A549 (cell line): Measurements from ENCODE around the gene TUBB3. TPM values are rescaled to one million over a fixed set of nuclear protein-coding genes. Genes with fewer than 3 reads are reported as not detected.

Experiments used
- ATAC-seq, 2 experiments: fragments of 200-7000 bp in 1 of 2; fragments of >200 bp in 1 of 2; cut with Nextera tagmentation in 1 of 2; cut with Tn5 transposase in 1 of 2; 3 replicates each; pipeline versions ENCODE4 v1.8.0 to v1.9.1; 2018 to 2020; ENCODE audit warnings: mild to moderate bottlenecking in 1 of 2, moderate library complexity in 1 of 2
- CTCF ChIA-PET: fragments of 300-600 bp; sonication (Branson Sonifier 250); formaldehyde crosslinking; extraction: SDS; loops from one replicate; lab custom pipeline; 2021; ENCODE audit warnings: antibody characterized with exemption, inconsistent platforms; lab: Yijun Ruan, JAX
- POLR2A ChIA-PET: fragments of 350-600 bp; formaldehyde crosslinking; extraction: SDS; loops from one replicate; lab custom pipeline; 2021; ENCODE audit warnings: antibody characterized with exemption, inconsistent platforms; lab: Yijun Ruan, JAX
- DNase-seq, 2 experiments: peaks; one replicate each; pipeline versions ENCODE4 v3.0.0 to v3.0.0-alpha.2; 2011 to 2016; ENCODE audit warnings: low read depth in 1 of 2, low spot score in 1 of 2
- FAIRE-seq: peaks from 2 replicates; lab custom pipeline; 2011; peaks lifted over from hg19 to GRCh38; lab: Jason Lieb, UNC
- H3K27ac ChIP-seq, 2 experiments: fragments of >200 bp; sonication (Bioruptor Twin); formaldehyde crosslinking; 3 replicates each; pipeline ENCODE4 v1.5.1; 2016 to 2017
- H3K4me1 ChIP-seq: fragments of >200 bp; sonication (Bioruptor Twin); formaldehyde crosslinking; 3 replicates; pipeline ENCODE4 v1.6.1; 2016
- H3K4me2 ChIP-seq: fragments of >200 bp; sonication (Bioruptor Twin); formaldehyde crosslinking; 3 replicates; pipeline ENCODE4 v1.6.1; 2016
- H3K4me3 ChIP-seq: fragments of >200 bp; sonication (Bioruptor Twin); formaldehyde crosslinking; 3 replicates; pipeline ENCODE4 v1.5.1; 2016
- H3K9me3 ChIP-seq: fragments of >200 bp; sonication (Bioruptor Twin); formaldehyde crosslinking; 3 replicates; pipeline ENCODE4 v1.6.1; 2016
- BCL3 ChIP-seq: fragments of >200 bp; sonication (Bioruptor Twin); formaldehyde crosslinking; IDR thresholded peaks from 3 replicates; pipeline ENCODE4 v1.6.1; 2016
- CBX2 ChIP-seq: fragments of 200-600 bp; sonication (generic); IDR thresholded peaks from 2 replicates; pipeline ENCODE4 v1.6.1; 2016; ENCODE audit warnings: low read depth, mild to moderate bottlenecking, borderline replicate concordance
- CHD2 ChIP-seq: fragments of 150-350 bp; IDR thresholded peaks from 2 replicates; pipeline ENCODE4 v1.6.1; 2014; ENCODE audit warnings: low read length; ENCODE audit not compliant: partially characterized antibody
- CHD4 ChIP-seq: fragments of 200-600 bp; sonication (generic); IDR thresholded peaks from 2 replicates; pipeline ENCODE4 v1.6.1; 2016; ENCODE audit warnings: antibody characterized with exemption, mild to moderate bottlenecking, borderline replicate concordance
- E2F6 ChIP-seq: IDR thresholded peaks from 2 replicates; pipeline ENCODE4 v1.6.1; 2012; ENCODE audit warnings: low read depth, borderline replicate concordance
- EHMT2 ChIP-seq: fragments of 200-600 bp; sonication (generic); IDR thresholded peaks from 2 replicates; pipeline ENCODE4 v1.6.1; 2016; ENCODE audit warnings: antibody characterized with exemption, low read depth, mild to moderate bottlenecking, moderate library complexity
- EP300 ChIP-seq, 2 experiments: fragments of >200 bp; sonication (Bioruptor Twin); formaldehyde crosslinking; IDR thresholded peaks; 2 replicates in 1 of 2; 3 replicates in 1 of 2; pipeline ENCODE4 v1.6.1; 2016 to 2017
- FOSB ChIP-seq: fragments of 250-450 bp; sonication (Bioruptor Pico); IDR thresholded peaks from 2 replicates; pipeline ENCODE4 v1.5.0; 2020; ENCODE audit warnings: mild to moderate bottlenecking, moderate library complexity
- FOSL2 ChIP-seq, 2 experiments: fragments of 450-650 bp in 1 of 2; fragments of >200 bp in 1 of 2; sonication (Bioruptor Twin) in 1 of 2; formaldehyde crosslinking; IDR thresholded peaks; 2 replicates each; pipeline versions ENCODE4 v1.5.0 to v1.6.1; 2016 to 2020; ENCODE audit warnings: mild to moderate bottlenecking in 1 of 2, moderate library complexity in 1 of 2
- HDAC2 ChIP-seq: fragments of 200-600 bp; sonication (generic); IDR thresholded peaks from 2 replicates; pipeline ENCODE4 v1.6.1; 2016
- HES2 ChIP-seq: fragments of >200 bp; sonication (Bioruptor Twin); formaldehyde crosslinking; IDR thresholded peaks from 2 replicates; pipeline ENCODE4 v1.6.1; 2016
- HEYL ChIP-seq: fragments of 250-450 bp; sonication (Bioruptor Pico); IDR thresholded peaks from 2 replicates; pipeline ENCODE4 v1.8.0; 2021; ENCODE audit warnings: mild to moderate bottlenecking, moderate library complexity
- HOXA7 ChIP-seq: fragments of 250-450 bp; sonication (Bioruptor Pico); IDR thresholded peaks from 2 replicates; pipeline ENCODE4 v1.5.0; 2020; ENCODE audit warnings: mild to moderate bottlenecking, moderate library complexity
- HOXB5 ChIP-seq: fragments of 250-450 bp; sonication (Bioruptor Pico); IDR thresholded peaks from 2 replicates; pipeline ENCODE4 v1.5.0; 2020; ENCODE audit warnings: mild to moderate bottlenecking, moderate library complexity
- JUN ChIP-seq, 2 experiments: fragments of >200 bp; sonication (Bioruptor Twin); formaldehyde crosslinking; IDR thresholded peaks; 2 replicates in 1 of 2; 3 replicates in 1 of 2; pipeline ENCODE4 v1.6.1; 2016 to 2017
- JUNB ChIP-seq: fragments of >200 bp; sonication (Bioruptor Twin); formaldehyde crosslinking; IDR thresholded peaks from 2 replicates; pipeline ENCODE4 v1.6.1; 2016
- KDM1A ChIP-seq: fragments of 200-600 bp; sonication (generic); IDR thresholded peaks from 2 replicates; pipeline ENCODE4 v1.6.1; 2016; ENCODE audit warnings: low read depth, mild to moderate bottlenecking
- KDM5A ChIP-seq: fragments of 200-600 bp; sonication (generic); IDR thresholded peaks from 2 replicates; pipeline ENCODE4 v1.6.1; 2016; ENCODE audit warnings: antibody characterized with exemption, mild to moderate bottlenecking
- MAFK ChIP-seq: fragments of 450-650 bp; IDR thresholded peaks from 2 replicates; pipeline ENCODE4 v1.6.1; 2014; ENCODE audit not compliant: partially characterized antibody
- MAX ChIP-seq: IDR thresholded peaks from 2 replicates; pipeline ENCODE4 v1.6.1; 2012
- MAZ ChIP-seq: fragments of 150-350 bp; IDR thresholded peaks from 2 replicates; pipeline ENCODE4 v1.6.1; 2014; ENCODE audit warnings: antibody characterized with exemption, low read depth, low read length, borderline replicate concordance
- MYC ChIP-seq: IDR thresholded peaks from 2 replicates; pipeline ENCODE4 v1.6.1; 2012; ENCODE audit warnings: mild to moderate bottlenecking, inconsistent platforms, low read length, improper control_type of control experiment, borderline replicate concordance
- NPAS2 ChIP-seq: fragments of 250-450 bp; sonication (Bioruptor Pico); IDR thresholded peaks from 2 replicates; pipeline ENCODE4 v1.8.0; 2022; ENCODE audit warnings: mild to moderate bottlenecking, moderate library complexity, borderline replicate concordance
- PBX3 ChIP-seq: IDR thresholded peaks from 2 replicates; pipeline ENCODE4 v1.6.1; 2012
- PHF8 ChIP-seq: fragments of 200-600 bp; sonication (generic); IDR thresholded peaks from 2 replicates; pipeline ENCODE4 v1.6.1; 2016; ENCODE audit warnings: low read depth, mild to moderate bottlenecking, antibody characterized with exemption, moderate library complexity, borderline replicate concordance
- POLR2A ChIP-seq: IDR thresholded peaks from 2 replicates; pipeline ENCODE4 v1.6.1; 2012; ENCODE audit warnings: mild to moderate bottlenecking, low read length
- POLR2AphosphoS2 ChIP-seq: conservative IDR thresholded peaks from 2 replicates; pipeline ENCODE4 v1.6.1; 2012; ENCODE audit warnings: low read length, improper control_type of control experiment, inconsistent platforms
- RAD21 ChIP-seq, 2 experiments: fragments of >200 bp in 1 of 2; sonication (Bioruptor Twin) in 1 of 2; formaldehyde crosslinking in 1 of 2; IDR thresholded peaks in 1 of 2; conservative IDR thresholded peaks in 1 of 2; 2 replicates in 1 of 2; 3 replicates in 1 of 2; pipeline ENCODE4 v1.6.1; 2012 to 2018; ENCODE audit warnings: inconsistent platforms in 1 of 2
- REST ChIP-seq: fragments of 200-600 bp; sonication (generic); IDR thresholded peaks from 2 replicates; pipeline ENCODE4 v1.6.1; 2016; ENCODE audit warnings: antibody characterized with exemption, mild to moderate bottlenecking, moderate library complexity
- TP53 ChIP-seq: fragments of 250-450 bp; sonication (Bioruptor Pico); IDR thresholded peaks from 2 replicates; pipeline ENCODE4 v1.5.0; 2021; ENCODE audit warnings: mild to moderate bottlenecking, moderate library complexity
- USF2 ChIP-seq: fragments of 450-650 bp; IDR thresholded peaks from 2 replicates; pipeline ENCODE4 v1.6.1; 2014; ENCODE audit warnings: antibody characterized with exemption
- WGBS: methylation state at CpG from one replicate; pipeline ENCODE4 v1.1.6; 2017; ENCODE audit errors: missing lambda C conversion rate; 5-methylcytosine and 5-hydroxymethylcytosine counted together
- polyA plus RNA-seq, 4 experiments: library from polyadenylated mRNA; depleted of rRNA in 3 of 4; stranded (reverse); fragments of >200 nt; fragmentation: RNase III in 1 of 4; extraction: RNeasy Plus Mini Kit Qiagen cat#74134 plus additional on column Dnase treatment in 1 of 4; gene quantifications; 2 replicates in 3 of 4; 3 replicates in 1 of 4; pipeline ENCODE4 v1.2.3, GENCODE V29; 2011 to 2017

TUBB3 gene
- polyA plus RNA-seq, 2 of the 4 experiments (the other 2 are of a cell fraction) = 48.9 to 163 TPM

- peak; percentile 33 to 67 for ATAC-seq
- DNase-seq = peak; percentile 90
- Histone ChIP-seq H3K4me1 (peaks cover 61% of the 10 kb centered on the region), H3K27ac (peak overlapping the region; percentile 98 to 99), H3K9me3 (no peaks in the 10 kb centered on the region), H3K4me2 (peak overlapping the region; percentile 96), H3K4me3 (peak overlapping the region; percentile 83)
- TF ChIP-seq CHD4 = no peak
- TF ChIP-seq MAFK = peak; percentile 66
- no peak for TF ChIP-seq KDM1A
- 0 out of 2 replicates have a peak, but pooled peaks have one; percentile 51 for TF ChIP-seq TP53
- TF ChIP-seq HOXA7 = peak; percentile 64
- peak; percentile 35; the same call in 1 of the 2 replicates for TF ChIP-seq FOSB (CRISPR knock-in tag)
- peak; percentile 18; the same call in 1 of the 2 replicates for TF ChIP-seq REST
- no peak for TF ChIP-seq PHF8
- TF ChIP-seq MYC = 0 out of 2 replicates have a peak, but pooled peaks have one; percentile 30
- TF ChIP-seq HOXB5 (CRISPR knock-in tag) = no peak
- TF ChIP-seq BCL3 = peak; percentile 26; the same call in 1 of the 3 replicates
- TF ChIP-seq NPAS2 (CRISPR knock-in tag) = no peak
- no peak for TF ChIP-seq PBX3
- no peak for TF ChIP-seq HEYL (CRISPR knock-in tag)
- TF ChIP-seq POLR2AphosphoS2 = 0 out of 2 replicates have a peak, but pooled peaks have one; percentile 11
- TF ChIP-seq USF2 = no peak
- TF ChIP-seq JUN (IDR thresholded peaks at IDR 0.05) = peak; percentile 50 to 74; a peak in 4 of 5 replicates
- TF ChIP-seq HES2 = no peak
- no peak for TF ChIP-seq CHD2
- TF ChIP-seq HDAC2 = no peak
- 0 out of 2 replicates have a peak, but pooled peaks have one; percentile 24 for TF ChIP-seq JUNB
- no peak for TF ChIP-seq KDM5A
- TF ChIP-seq E2F6 = peak; percentile 43; the same call in 1 of the 2 replicates
- no peak for TF ChIP-seq RAD21 (conservative IDR thresholded peaks at IDR 0.05 in 1 of 2, IDR thresholded peaks at IDR 0.05 in 1 of 2)
- peak; percentile 45; the same call in 1 of the 2 replicates for TF ChIP-seq MAX
- no peak for TF ChIP-seq EHMT2
- peak in 1 of 2 experiments; percentile 5; a peak in 1 of 5 replicates for TF ChIP-seq EP300 (IDR thresholded peaks at IDR 0.05)
- TF ChIP-seq FOSL2 (IDR thresholded peaks at IDR 0.05) = peak; percentile 36; the same call in 1 of the 2 replicates
- peak; percentile 89 for TF ChIP-seq FOSL2 (CRISPR knock-in tag; IDR thresholded peaks at IDR 0.05)
- TF ChIP-seq CBX2 = no peak
- TF ChIP-seq POLR2A = peak; percentile 85
- TF ChIP-seq MAZ = no peak
- POLR2A ChIA-PET = interaction anchor here (0.8 to 3.1 kb wide), 13 partner anchors 12 to 235 kb away, joined by 3 to 34 read pairs (median 5); partner anchors contain the start of genes CDK10, DEF8, TCF25 and VPS9D1
- CTCF ChIA-PET = interaction anchor here (0.9 to 11.8 kb wide), 7 partner anchors 12 to 163 kb away, joined by 3 to 109 read pairs (median 5); partner anchors contain the start of gene DEF8
- no peak for FAIRE-seq
- WGBS = under 1% methylated on average over 16 of the region's 22 CpGs
Observed at GRCh38 chr16:89921702-89922476, 1.3 kb upstream of the TUBB3 start.
